ENCODE data around the gene PODXL2.

The PODXL2 gene

DNA sequence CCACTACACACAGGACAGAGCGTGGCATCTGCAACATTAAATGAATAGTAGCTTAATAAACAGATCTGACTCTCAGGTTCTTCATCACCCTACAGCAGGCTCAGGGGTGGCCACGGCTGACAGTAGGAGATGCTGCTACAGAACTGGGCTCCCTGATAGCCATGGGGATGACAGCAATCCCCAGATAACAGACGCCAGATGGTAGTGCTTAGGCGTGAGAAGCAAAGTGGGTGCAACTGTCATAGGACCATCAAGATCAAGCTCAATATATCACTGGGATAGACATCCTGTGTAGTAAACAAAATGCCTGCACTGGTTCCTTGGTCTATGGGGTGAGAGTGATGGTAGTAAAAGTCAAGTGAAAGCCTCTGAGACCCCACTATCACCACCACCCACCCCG lies 35.8 kb upstream of the PODXL2 start:
- TF ChIP-seq BHLHE40 (IDR thresholded peaks at IDR 0.05; ENCODE audit: borderline replicate concordance) (no peak), FOXM1 (IDR thresholded peaks at IDR 0.05; ENCODE audit: borderline replicate concordance) (no peak), SP1 (IDR thresholded peaks at IDR 0.05) (no peak), SUZ12 (IDR thresholded peaks at IDR 0.05) (no peak), L3MBTL2 (conservative IDR thresholded peaks at IDR 0.05) (no peak), FOXK2 (IDR thresholded peaks at IDR 0.05) (no peak), FOXA1 (IDR thresholded peaks at IDR 0.05) (no peak), LEF1 (IDR thresholded peaks at IDR 0.05; ENCODE audit: borderline replicate concordance) (no peak), TARDBP (IDR thresholded peaks at IDR 0.05) (no peak), ELF4 (IDR thresholded peaks at IDR 0.05) (no peak), ARNT (IDR thresholded peaks at IDR 0.05) (no peak), CTBP1 (IDR thresholded peaks at IDR 0.05; ENCODE audit: borderline replicate concordance) (no peak), HDGF (IDR thresholded peaks at IDR 0.05; ENCODE audit: borderline replicate concordance) (no peak), NFRKB (IDR thresholded peaks at IDR 0.05) (no peak), ZNF384 (IDR thresholded peaks at IDR 0.05) (no peak)
- TF ChIP-seq, protein P1, sequence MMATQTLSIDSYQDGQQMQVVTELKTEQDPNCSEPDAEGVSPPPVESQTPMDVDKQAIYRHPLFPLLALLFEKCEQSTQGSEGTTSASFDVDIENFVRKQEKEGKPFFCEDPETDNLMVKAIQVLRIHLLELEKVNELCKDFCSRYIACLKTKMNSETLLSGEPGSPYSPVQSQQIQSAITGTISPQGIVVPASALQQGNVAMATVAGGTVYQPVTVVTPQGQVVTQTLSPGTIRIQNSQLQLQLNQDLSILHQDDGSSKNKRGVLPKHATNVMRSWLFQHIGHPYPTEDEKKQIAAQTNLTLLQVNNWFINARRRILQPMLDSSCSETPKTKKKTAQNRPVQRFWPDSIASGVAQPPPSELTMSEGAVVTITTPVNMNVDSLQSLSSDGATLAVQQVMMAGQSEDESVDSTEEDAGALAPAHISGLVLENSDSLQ (IDR thresholded peaks at IDR 0.05) = no peak
- ChIA-PET CTCF (no interaction called here), POLR2A (no interaction called here)
- DNase-seq (ENCODE audit: extremely low spot score) = no peak

DNA sequence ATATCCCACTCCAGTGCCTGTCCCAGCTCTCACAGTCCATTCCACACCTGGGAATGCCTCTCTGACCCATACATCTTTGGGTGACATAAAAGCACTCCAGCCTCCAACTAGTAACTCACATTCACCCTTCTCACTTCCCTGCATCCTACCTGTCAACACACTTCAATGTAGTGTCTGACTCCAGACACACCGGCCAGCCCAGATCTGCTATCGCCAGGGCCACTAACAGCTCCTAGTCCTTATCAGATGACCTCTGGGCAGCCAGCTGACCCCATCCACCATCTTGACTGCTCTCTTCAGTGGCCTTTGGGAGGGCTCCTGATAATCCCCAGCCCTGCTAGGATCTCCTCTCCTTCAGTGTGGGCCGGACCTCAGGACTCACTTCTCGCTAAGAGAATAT lies 33.7 kb upstream of the PODXL2 start:
- TF ChIP-seq SP1 (IDR thresholded peaks at IDR 0.05) (no peak), NFRKB (IDR thresholded peaks at IDR 0.05) (no peak), ELF4 (IDR thresholded peaks at IDR 0.05) (no peak), L3MBTL2 (conservative IDR thresholded peaks at IDR 0.05) (no peak)
- ChIA-PET POLR2A (interaction anchor here (1.2 kb wide), 1 partner anchor 16 kb away, joined by 3 read pairs; no protein-coding TSS in a partner anchor), CTCF (interaction anchor here (0.7 kb wide), 1 partner anchor 20 kb away, joined by 3 read pairs; no protein-coding TSS in a partner anchor)
- DNase-seq (ENCODE audit: extremely low spot score) = no peak

DNA sequence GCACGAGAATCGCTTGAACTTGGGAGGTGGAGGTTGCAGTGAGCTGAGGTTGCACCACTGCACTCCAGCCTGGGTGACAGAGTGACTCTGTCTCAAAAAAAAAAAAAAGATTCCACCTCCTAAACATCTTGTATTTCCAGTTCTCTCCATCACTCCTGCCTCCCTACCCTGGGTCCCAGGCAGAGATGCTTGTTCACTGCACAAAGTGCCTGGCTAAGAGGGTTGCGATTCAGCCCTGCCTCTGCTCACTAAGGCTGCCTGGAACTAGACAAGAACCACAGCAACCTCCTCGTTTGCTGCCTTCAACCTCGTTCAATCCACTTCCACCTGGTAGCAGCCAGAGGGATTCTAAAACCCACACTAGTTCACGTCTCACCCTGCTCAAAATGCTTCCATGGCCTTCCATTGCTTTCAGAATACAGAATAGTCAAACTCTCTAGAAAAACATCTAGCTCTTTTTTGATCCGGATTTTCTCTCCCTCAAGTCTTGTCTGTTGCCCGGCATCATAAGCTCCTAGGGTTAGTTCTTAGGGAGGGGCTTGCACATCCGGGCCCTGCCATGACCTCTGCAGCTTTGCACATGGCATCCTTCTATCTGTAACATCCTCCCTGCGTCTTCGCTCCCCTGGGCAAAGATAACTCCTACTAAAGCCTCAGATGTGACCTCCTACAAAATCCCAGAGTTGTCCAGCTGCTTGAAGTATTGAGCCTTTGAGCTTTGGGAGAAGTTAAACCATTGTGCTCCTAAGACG lies 31.8 kb upstream of the PODXL2 start:
- no peak for DNase-seq (ENCODE audit: extremely low spot score)
- POLR2A ChIA-PET = interaction anchor here (0.8 to 2.9 kb wide), 11 partner anchors 8 to 43 kb away, joined by 3 to 15 read pairs (median 9); no protein-coding TSS in a partner anchor
- CTCF ChIA-PET = interaction anchor here (1.4 kb wide), 1 partner anchor 22 kb away, joined by 5 read pairs; no protein-coding TSS in a partner anchor
- TF ChIP-seq ARNT (IDR thresholded peaks at IDR 0.05) = no peak
- no peak for TF ChIP-seq FOXK2 (IDR thresholded peaks at IDR 0.05)

DNA sequence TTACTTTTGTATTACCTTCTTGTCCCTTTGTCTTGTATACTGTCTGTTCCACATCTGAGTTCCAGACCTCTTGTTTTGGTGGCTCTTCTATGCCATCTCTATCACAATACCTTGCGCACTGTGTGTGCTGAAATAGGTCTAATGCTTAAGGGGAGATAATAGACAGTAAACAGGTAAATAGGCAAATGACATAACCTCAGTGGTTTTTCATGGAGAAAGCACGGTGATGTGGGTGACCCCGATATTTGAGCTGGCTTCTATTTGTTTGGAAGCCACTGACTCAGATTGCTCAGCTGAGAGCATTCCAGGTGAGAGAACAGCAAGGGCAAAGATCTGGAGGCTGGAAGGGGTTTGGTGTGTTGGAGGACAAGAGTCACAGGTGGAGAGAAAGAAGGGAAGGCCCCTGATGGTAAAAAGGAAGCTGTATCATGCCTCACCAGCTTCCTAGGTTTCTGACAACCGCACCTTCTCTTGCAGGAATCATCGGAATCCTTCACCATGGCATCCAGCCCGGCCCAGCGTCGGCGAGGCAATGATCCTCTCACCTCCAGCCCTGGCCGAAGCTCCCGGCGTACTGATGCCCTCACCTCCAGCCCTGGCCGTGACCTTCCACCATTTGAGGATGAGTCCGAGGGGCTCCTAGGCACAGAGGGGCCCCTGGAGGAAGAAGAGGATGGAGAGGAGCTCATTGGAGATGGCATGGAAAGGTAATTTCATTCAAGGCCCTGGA lies 30.0 kb upstream of the PODXL2 start:
- CTCF ChIA-PET = interaction anchor here (1.2 kb wide), 1 partner anchor 24 kb away, joined by 5 read pairs; no protein-coding TSS in a partner anchor
- POLR2A ChIA-PET = interaction anchor here (0.9 to 2.9 kb wide), 8 partner anchors 8 to 34 kb away, joined by 3 to 15 read pairs (median 10); no protein-coding TSS in a partner anchor
- no peak for TF ChIP-seq ARNT (IDR thresholded peaks at IDR 0.05)
- no peak for DNase-seq (ENCODE audit: extremely low spot score)

DNA sequence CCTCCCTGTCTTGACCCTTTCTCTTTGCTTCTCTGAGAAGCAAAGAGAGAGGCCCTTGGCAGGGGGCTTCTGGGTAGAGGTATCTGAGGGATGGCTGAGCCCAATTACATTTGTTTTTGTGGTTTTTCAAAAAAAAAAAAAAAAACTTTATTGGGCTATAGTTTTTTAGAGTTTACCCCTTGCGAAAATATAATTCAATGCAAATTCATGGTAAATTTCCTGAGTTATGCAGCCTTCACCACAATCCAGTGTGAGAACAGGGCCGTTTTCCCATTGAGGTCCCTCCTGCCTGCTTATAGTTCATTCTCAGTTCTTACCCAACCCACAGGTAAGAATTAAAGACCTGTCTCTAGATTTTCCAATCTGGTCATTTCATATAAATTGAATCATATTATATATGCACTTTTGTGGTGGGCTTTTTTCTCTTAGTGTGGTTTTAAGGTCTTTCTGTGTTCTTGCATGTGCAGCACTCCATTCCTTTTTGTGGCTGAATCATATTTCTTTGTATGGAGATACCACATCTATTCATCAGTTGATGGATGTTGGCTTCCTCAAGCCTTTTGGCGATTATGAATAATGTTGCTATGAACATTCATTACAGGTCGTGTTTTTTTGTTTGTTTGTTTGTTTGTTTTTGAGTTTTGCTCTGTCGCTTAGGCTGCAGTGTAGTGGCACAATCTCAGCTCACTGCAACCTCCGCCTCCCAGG lies 28.1 kb upstream of the PODXL2 start:
- DNase-seq (ENCODE audit: extremely low spot score) = no peak
- ChIA-PET POLR2A (no interaction called here), CTCF (no interaction called here)
- TF ChIP-seq SP1 (IDR thresholded peaks at IDR 0.05) = no peak
- TF ChIP-seq FOXK2 (IDR thresholded peaks at IDR 0.05) = no peak
- no peak for TF ChIP-seq CTBP1 (IDR thresholded peaks at IDR 0.05; ENCODE audit: borderline replicate concordance)
- no peak for TF ChIP-seq BHLHE40 (IDR thresholded peaks at IDR 0.05; ENCODE audit: borderline replicate concordance)
- TF ChIP-seq ELF4 (IDR thresholded peaks at IDR 0.05) = no peak
- TF ChIP-seq HDGF (IDR thresholded peaks at IDR 0.05; ENCODE audit: borderline replicate concordance) = no peak
- TF ChIP-seq LEF1 (IDR thresholded peaks at IDR 0.05; ENCODE audit: borderline replicate concordance) = no peak
- TF ChIP-seq NFRKB (IDR thresholded peaks at IDR 0.05) = no peak

DNA sequence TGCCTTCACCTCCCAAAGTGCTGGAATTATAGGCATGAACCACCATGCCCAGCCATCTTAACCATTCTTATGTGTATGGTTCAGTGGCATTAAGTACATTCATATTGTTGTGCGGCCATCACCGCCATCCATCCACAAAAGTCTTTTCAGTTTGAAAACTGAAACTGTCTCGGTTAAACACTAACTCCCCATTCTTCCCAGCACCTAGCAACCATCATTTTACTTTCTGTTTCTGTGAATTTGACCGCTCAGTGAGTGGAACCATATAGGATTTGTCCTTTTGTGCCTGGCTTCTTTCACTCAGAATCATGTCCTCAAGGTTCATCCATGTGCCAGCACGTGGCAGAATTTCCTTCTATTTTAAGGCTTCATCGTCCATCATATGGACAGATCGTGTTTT lies 24.9 kb upstream of the PODXL2 start:
- ChIA-PET CTCF (no interaction called here), POLR2A (no interaction called here)
- DNase-seq (ENCODE audit: extremely low spot score) = no peak
- TF ChIP-seq ELF4 (IDR thresholded peaks at IDR 0.05) = no peak
- TF ChIP-seq CTBP1 (IDR thresholded peaks at IDR 0.05; ENCODE audit: borderline replicate concordance) = no peak
- no peak for TF ChIP-seq ZNF384 (IDR thresholded peaks at IDR 0.05)
- no peak for TF ChIP-seq TARDBP (IDR thresholded peaks at IDR 0.05)
- TF ChIP-seq FOXK2 (IDR thresholded peaks at IDR 0.05) = no peak
- TF ChIP-seq NFRKB (IDR thresholded peaks at IDR 0.05) = no peak
- TF ChIP-seq HDGF (IDR thresholded peaks at IDR 0.05; ENCODE audit: borderline replicate concordance) = no peak
- TF ChIP-seq, protein P1 (IDR thresholded peaks at IDR 0.05) = no peak
- TF ChIP-seq LEF1 (IDR thresholded peaks at IDR 0.05; ENCODE audit: borderline replicate concordance) = no peak
- no peak for TF ChIP-seq BHLHE40 (IDR thresholded peaks at IDR 0.05; ENCODE audit: borderline replicate concordance)
